H1 (cell line): ENCODE results near the gene RPL36A. TPM values are rescaled to one million over a fixed set of nuclear protein-coding genes. Genes with fewer than 3 reads are reported as not detected.

Experiments
- BCL11A ChIP-seq, 2 experiments: IDR thresholded peaks; one replicate each; pipeline ENCODE4 v1.6.1; 2011; ENCODE audit warnings: low read depth in 2 of 2, low read length in 2 of 2, mild to moderate bottlenecking in 2 of 2
- BRCA1 ChIP-seq: IDR thresholded peaks from 2 replicates; pipeline ENCODE4 v1.6.1; 2012; ENCODE audit warnings: low read depth, low read length, improper control_type of control experiment
- KDM5A ChIP-seq: fragments of 200-600 bp; IDR thresholded peaks from 2 replicates; pipeline ENCODE4 v1.7.1; 2012; ENCODE audit warnings: mild to moderate bottlenecking, low read length, inconsistent platforms, mixed read lengths
- POU5F1 ChIP-seq: IDR thresholded peaks from 2 replicates; pipeline ENCODE4 v1.6.1; 2011; ENCODE audit warnings: low read depth, mild to moderate bottlenecking, low read length, moderate library complexity
- RBBP5 ChIP-seq: IDR thresholded peaks from 2 replicates; pipeline ENCODE4 v1.7.1; 2012; ENCODE audit warnings: low read depth, mild to moderate bottlenecking, inconsistent platforms, low read length, moderate library complexity, borderline replicate concordance
- RFX5 ChIP-seq: IDR thresholded peaks from 2 replicates; pipeline ENCODE4 v1.6.1; 2011; ENCODE audit warnings: low read depth, low read length, improper control_type of control experiment, borderline replicate concordance
- SP2 ChIP-seq: IDR thresholded peaks from 2 replicates; pipeline ENCODE4 v1.6.1; 2012; ENCODE audit warnings: mild to moderate bottlenecking, low read length, inconsistent platforms
- SUZ12 ChIP-seq: fragments of 200-600 bp; sonication (generic); IDR thresholded peaks from 2 replicates; pipeline ENCODE4 v1.6.1; 2012; ENCODE audit warnings: mild to moderate bottlenecking, inconsistent platforms, low read length, moderate library complexity, mixed read lengths
- polyA plus RNA-seq, 7 experiments: library from polyadenylated mRNA; depleted of rRNA in 3 of 7; stranded (reverse) in 5 of 7; unstranded in 2 of 7; fragments of >200 nt in 5 of 7; fragments of 200-250 nt in 2 of 7; gene quantifications; 1 replicate in 5 of 7; 2 replicates in 1 of 7; 4 replicates in 1 of 7; pipeline versions ENCODE4 v1.2.1 to v1.2.3, GENCODE V29; 2011 to 2013; ENCODE audit warnings: missing spikeins in 2 of 7, mixed read lengths in 2 of 7
- total RNA-seq: library from RNA; stranded (reverse); fragmentation: NEBNext Ultra II Directional; extraction: Animal tissue kit (Norgen Biotek cat#: 25700); gene quantifications from 2 replicates; pipeline ENCODE4 v1.2.1, GENCODE V29; 2021

The RPL36A gene
- total and polyA plus RNA-seq, 2 of the 8 experiments (the other 6 are each of a cell fraction or from before 2014, with no cell fraction given) = 271 to 1,587 TPM

- TF ChIP-seq BCL11A (IDR thresholded peaks at IDR 0.05; ENCODE audit: low read depth in 2 of 2, low read length in 2 of 2) (no peak), RFX5 (peak; percentile 69; the same call in 1 of the 2 replicates), BRCA1 (no peak), RBBP5 (no peak), SUZ12 (no peak), KDM5A (peak; percentile 58; the same call in 1 of the 2 replicates), POU5F1 (no peak), SP2 (peak; percentile 20; the same call in 1 of the 2 replicates)
Measured at GRCh38 chrX:101407748-101408531, 17.1 kb downstream of the RPL36A start, which contains the start of the genes GLA and HNRNPH2 (continued).
